C4-2B (cell line): ENCODE results near the gene UBE2J2.

ENCODE experiments used
- ZFX ChIP-seq: fragments of 450-650 bp; IDR thresholded peaks from 2 replicates; pipeline ENCODE4 v1.6.1; 2017
- TF ChIP-seq, protein P1 (sequence below): fragments of 450-650 bp; conservative IDR thresholded peaks from 2 replicates; pipeline ENCODE4 v1.5.1; 2017; ENCODE audit warnings: mild to moderate bottlenecking

DNA sequence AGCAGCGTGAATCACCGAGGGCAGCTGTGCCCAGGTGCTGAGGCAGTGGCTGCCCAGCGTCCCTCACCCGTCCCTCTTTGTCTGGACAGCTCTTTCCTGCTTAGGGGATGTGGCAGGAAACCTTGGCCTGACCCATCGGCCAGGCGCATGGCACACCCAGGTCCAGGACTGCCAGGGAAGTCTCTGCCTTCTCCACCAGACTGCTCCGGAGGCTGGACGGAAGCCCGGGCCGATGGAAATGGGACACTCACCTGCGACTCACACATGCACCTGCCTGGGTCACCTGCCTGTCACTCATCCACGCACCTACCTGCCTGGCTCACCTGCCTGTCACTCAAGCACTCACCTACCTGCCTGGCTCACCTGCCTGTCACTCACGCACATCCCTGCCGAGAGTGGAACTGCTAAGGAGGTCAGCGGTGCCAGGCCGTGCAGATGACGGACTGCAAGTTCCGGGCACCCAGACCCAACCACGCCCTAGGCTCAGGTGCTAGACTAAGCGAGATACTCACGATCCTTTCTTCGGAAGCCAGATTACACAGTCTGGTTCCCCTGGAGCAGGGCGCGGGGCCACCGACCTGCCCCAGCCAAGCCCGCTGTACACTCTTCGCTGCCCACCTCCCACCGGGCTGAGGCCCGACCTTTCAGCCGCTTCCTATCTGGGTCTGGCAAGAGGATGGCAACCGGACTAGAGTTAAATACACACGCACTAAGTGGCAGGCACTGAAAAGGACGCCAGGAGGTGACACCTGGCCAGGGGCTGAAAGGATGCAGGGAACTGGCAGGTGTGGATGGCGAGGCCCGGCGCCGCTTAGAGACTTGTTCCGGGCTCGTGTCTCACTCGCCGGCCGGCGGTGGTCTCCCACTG is 1.1 kb downstream of the UBE2J2 start:
- TF ChIP-seq, protein P1, sequence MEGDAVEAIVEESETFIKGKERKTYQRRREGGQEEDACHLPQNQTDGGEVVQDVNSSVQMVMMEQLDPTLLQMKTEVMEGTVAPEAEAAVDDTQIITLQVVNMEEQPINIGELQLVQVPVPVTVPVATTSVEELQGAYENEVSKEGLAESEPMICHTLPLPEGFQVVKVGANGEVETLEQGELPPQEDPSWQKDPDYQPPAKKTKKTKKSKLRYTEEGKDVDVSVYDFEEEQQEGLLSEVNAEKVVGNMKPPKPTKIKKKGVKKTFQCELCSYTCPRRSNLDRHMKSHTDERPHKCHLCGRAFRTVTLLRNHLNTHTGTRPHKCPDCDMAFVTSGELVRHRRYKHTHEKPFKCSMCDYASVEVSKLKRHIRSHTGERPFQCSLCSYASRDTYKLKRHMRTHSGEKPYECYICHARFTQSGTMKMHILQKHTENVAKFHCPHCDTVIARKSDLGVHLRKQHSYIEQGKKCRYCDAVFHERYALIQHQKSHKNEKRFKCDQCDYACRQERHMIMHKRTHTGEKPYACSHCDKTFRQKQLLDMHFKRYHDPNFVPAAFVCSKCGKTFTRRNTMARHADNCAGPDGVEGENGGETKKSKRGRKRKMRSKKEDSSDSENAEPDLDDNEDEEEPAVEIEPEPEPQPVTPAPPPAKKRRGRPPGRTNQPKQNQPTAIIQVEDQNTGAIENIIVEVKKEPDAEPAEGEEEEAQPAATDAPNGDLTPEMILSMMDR = no peak
- no peak for TF ChIP-seq ZFX
